ENCODE data around the gene RNF152. TPM values are rescaled to one million over a fixed set of nuclear protein-coding genes. Genes with fewer than 3 reads are reported as not detected.
"Not testable (repeated sequence)": the region's sequence is repeated elsewhere in the genome, so short reads cannot be mapped to it uniquely, and the experiment has no call there.

The RNF152 gene
- polyA plus RNA-seq, 1 donor from 2014 or later, result not detected

DNA sequence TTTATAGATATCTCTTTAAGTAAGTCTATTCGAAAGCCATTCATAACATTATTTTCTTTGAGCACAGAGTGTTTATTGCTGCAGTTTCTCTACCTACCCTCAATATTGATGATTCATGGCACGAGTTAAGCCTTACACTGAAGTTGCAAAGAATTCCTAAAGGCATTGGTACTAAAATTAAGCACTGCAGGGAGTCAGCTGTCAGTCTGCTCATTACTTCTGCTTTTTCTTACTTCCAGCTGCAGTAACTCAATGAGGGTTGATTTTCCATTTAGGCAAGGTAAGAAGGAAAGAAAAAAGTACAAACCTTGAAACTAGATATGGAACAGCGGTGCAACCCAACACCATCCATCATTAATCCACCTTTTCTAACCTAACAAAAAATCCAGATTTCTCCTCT is 65.2 kb downstream of the RNF152 start:
- Mint-ChIP-seq H3K36me3 (no peaks in the 10 kb centered on the region), H3K27me3 (no peaks in the 10 kb centered on the region), H3K4me3 (no peak overlapping the region), H3K27ac (no peak overlapping the region), H3K4me1 (peaks cover 0 to 2% (median 0%) of the 10 kb centered on the region in 3 donors), H3K9me3 (peaks cover 0 to 2% (median 1%) of the 10 kb centered on the region in 3 donors)

DNA sequence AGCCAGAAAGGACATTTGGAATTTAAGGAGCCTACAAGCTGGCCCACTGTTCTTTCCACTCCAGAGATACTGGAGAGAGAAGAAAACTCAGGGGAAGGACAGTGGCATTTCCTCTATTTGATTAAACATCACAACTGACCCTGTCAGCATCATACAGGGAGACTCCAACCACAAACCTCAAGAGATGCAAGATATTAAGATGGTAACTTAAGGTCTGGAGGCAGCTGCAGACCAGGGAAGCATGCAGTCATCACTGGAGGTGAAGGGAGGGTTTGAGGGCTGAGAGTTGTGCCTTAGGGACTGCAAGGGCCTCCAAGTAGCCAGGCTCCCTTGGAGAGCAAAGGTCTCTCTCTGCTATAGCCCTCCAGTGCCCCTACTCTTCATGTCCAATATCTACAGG is 67.4 kb downstream of the RNF152 start:
- Mint-ChIP-seq H3K27me3 (no peaks in the 10 kb centered on the region), H3K4me3 (no peak overlapping the region)

DNA sequence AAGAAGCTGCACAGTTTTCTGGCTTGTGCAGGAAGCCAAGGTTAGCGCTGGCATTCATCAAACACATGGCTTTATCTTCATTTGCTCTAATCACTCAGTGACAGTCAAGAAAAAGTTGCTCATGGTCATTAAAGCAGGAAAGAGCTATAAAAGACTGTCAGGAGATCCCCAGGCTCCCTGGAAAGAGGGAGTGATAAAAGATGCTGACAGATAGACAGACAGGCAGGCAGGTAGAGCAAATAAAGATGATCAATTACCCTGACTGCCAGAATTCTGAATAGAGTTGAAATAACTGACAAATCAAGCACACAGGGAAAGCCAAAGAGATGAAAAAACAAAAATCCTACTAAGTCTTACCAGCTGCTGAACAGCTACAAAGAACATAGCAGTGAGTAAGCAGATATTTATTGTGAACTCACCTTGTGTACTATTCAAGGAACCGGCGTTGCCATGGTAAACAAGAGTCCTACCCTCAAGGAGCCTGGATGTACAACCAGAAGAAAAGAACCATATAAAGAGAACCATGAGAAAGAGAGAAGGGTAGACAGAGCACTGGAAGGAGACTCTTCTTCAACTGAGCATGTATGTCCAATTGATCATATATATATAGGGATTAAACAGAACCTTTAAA is 68.0 kb downstream of the RNF152 start:
- no peaks in the 10 kb centered on the region for H3K27me3 Mint-ChIP-seq
- H3K27ac Mint-ChIP-seq, result no peak overlapping the region
- H3K4me1 Mint-ChIP-seq, result peaks cover 0 to 2% (median 0%) of the 10 kb centered on the region in 3 donors
- H3K9me3 Mint-ChIP-seq, result peaks cover 0 to 2% (median 1%) of the 10 kb centered on the region in 3 donors
- H3K4me3 Mint-ChIP-seq, result no peak overlapping the region
- no peaks in the 10 kb centered on the region for H3K36me3 Mint-ChIP-seq

More for the DNA sequence above, 67.4 kb downstream of the RNF152 start:
- peaks cover 0 to 2% (median 1%) of the 10 kb centered on the region in 3 donors for H3K9me3 Mint-ChIP-seq
- H3K4me1 Mint-ChIP-seq, result peaks cover 0 to 2% (median 0%) of the 10 kb centered on the region in 3 donors
- H3K36me3 Mint-ChIP-seq, result no peaks in the 10 kb centered on the region
- H3K27ac Mint-ChIP-seq, result no peak overlapping the region

DNA sequence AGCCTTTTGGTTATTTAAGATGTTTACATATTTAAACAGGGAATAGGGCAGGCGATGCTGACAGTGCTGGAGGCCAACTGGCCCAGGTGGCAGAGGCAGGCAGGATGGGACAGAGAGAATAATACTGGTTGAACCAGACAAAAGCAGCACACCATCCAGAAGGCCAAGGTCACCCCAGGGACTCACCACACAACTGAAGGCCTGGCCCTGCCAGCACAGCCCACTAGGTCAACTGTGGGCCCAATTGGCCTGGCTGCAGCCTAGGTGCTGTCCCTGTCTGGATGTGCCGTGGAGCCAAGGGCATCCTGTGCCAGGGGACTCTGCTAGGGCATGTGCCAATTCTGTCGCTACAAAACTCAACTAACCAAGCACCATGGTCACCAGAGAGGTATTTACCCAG is 69.2 kb downstream of the RNF152 start:
- Mint-ChIP-seq H3K9me3 (peaks cover 0 to 1% (median 0%) of the 10 kb centered on the region in 3 donors), H3K27me3 (no peaks in the 10 kb centered on the region), H3K36me3 (no peaks in the 10 kb centered on the region), H3K4me3 (no peak overlapping the region), H3K4me1 (no peaks in the 10 kb centered on the region), H3K27ac (no peak overlapping the region)

DNA sequence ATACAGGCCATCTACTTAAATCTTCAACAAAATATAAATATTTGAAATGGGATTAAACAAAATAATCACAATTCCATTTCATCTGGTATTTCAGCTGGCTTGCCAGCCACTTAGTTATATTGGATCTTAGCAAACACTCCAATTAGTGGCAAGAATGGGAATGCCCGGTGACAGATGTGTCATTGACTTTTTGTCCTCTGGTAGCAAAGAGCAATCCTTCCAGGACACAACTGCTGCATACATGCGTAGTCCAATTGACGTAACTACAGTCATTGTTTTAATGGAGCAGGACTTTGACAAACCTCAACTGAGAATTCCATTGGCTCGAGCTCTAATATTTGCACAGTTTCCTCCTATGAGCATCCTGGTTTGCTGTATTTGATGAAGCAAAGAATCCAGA is 69.9 kb downstream of the RNF152 start:
- H3K27ac Mint-ChIP-seq, result no peak overlapping the region
- H3K27me3 Mint-ChIP-seq, result no peaks in the 10 kb centered on the region
- no peaks in the 10 kb centered on the region for H3K36me3 Mint-ChIP-seq
- no peaks in the 10 kb centered on the region for H3K4me1 Mint-ChIP-seq
- peaks cover 0 to 1% (median 0%) of the 10 kb centered on the region in 3 donors for H3K9me3 Mint-ChIP-seq
- no peak overlapping the region for H3K4me3 Mint-ChIP-seq

DNA sequence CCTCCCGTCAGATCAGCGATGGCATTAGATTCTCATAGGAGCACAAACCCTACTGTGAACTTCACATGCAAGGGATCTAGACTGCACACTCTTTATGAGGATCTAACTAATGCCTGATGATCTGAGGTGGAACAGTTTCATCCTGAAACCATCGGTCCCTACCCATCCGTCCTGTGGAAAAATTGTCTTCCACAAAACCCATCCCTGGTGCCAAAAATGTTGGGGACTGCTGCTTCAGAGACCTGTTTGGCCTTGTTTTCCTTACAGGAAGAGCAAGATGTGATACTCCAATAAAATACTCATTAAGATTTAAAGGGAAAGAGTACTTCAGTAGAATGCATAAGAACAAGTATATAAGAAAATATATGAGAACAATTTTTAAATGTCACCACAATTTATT is 71.1 kb downstream of the RNF152 start:
- peaks cover 0 to 1% (median 0%) of the 10 kb centered on the region in 3 donors for H3K9me3 Mint-ChIP-seq
- H3K4me1 Mint-ChIP-seq, result no peaks in the 10 kb centered on the region
- no peak overlapping the region for H3K27ac Mint-ChIP-seq
- H3K27me3 Mint-ChIP-seq, result no peaks in the 10 kb centered on the region
- no peak overlapping the region for H3K4me3 Mint-ChIP-seq
- no peaks in the 10 kb centered on the region for H3K36me3 Mint-ChIP-seq

DNA sequence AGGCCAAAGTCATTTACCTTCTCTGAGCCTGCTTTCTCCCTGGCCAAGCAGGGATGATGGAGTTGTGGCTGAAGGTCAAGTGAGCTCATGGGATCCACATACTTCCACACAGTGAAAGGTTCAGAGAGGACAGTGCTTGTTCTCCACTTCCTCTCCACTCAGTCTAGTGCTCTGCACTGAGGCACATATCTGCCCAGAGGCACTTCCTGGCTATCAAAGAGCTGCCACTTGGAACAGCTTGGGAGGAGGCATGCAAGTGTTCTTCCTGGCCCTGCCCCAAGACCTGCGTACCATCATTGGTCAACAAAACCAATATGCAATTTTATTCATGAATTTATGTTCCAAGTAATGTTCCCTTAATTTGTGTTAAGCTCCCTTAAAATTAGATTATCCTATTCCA is 71.9 kb downstream of the RNF152 start:
- Mint-ChIP-seq H3K27me3 (no peaks in the 10 kb centered on the region), H3K4me1 (no peaks in the 10 kb centered on the region), H3K4me3 (no peak overlapping the region), H3K36me3 (no peaks in the 10 kb centered on the region), H3K27ac (no peak overlapping the region), H3K9me3 (peaks cover 0 to 1% (median 0%) of the 10 kb centered on the region in 3 donors)

DNA sequence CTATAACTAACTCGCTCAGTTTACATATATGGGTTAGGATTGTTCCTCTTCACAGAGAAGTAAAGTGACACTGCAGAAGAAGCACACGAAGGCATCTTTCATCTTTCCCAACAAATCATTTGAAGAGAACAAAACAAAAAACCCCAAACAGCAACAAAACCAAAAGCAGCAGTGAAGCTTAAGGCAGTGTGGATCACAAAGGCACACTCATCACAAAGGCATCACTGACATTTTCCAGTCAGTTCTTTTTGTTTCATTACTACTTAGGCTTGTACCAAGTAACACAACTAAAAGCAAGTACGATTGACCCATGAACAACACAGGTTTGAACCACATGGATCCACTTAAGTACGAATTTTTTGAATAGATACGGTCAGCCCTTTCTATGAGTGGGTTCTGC is 75.7 kb downstream of the RNF152 start:
- Mint-ChIP-seq H3K27me3 (no peaks in the 10 kb centered on the region), H3K36me3 (no peaks in the 10 kb centered on the region), H3K4me1 (no peaks in the 10 kb centered on the region), H3K9me3 (no peaks in the 10 kb centered on the region), H3K4me3 (no peak overlapping the region), H3K27ac (no peak overlapping the region)

DNA sequence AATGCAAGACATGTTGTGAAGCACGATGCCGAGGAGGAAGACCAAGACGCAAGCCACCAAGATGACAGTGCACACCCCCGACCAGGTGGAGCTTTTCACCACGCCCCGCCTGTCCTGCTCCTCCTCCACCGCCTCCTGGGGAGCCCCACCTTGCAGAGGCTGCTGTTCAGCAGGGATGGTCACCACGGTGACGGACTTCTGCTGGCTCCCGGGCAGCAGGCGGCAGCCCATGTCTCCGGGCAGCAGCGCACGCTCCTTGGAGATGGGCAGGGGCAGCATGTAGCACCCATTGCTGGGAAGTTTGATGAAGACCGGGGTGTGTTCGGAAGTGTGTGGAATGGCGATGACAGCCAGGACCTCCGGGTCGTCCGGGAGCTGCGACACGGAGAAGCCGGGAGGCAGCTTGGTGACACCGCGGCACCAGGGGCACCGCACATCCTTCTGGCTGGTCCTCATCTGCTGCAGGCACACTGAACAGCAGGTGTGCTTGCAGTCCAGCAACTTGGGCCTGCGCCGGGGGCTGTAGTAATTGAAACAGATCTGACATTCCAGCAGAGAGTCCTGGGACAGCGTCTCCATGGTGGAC is 76.8 kb downstream of the RNF152 start:
- H3K4me1 Mint-ChIP-seq, result no peaks in the 10 kb centered on the region
- no peaks in the 10 kb centered on the region for H3K36me3 Mint-ChIP-seq
- no peaks in the 10 kb centered on the region for H3K27me3 Mint-ChIP-seq
- peak overlapping the region in 1 of 4 donors; percentile 28 for H3K4me3 Mint-ChIP-seq
- H3K9me3 Mint-ChIP-seq, result no peaks in the 10 kb centered on the region
- H3K27ac Mint-ChIP-seq, result peak overlapping the region in 1 of 3 donors; percentile 12

DNA sequence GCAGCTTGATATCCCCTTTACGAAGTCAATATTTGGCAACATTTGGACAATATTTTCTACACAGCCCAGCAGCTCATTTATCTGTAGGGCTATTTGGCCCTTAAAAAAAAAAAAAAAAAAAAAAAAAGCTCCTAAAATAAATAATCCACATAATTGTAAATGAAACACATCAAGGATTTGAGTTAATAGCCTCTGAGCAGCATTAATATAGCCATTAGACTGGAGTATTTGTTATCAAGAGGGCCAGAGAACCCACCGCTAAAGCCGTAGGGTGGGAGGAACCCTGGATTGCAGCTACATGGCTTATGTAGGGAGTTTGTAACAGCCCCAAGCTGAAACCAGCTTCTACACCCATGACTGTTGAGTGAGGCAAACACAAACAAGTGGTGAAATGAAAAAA is 84.5 kb downstream of the RNF152 start:
- Mint-ChIP-seq H3K36me3 (no peaks in the 10 kb centered on the region), H3K4me1 (no peaks in the 10 kb centered on the region), H3K27ac (no peak overlapping the region), H3K4me3 (no peak overlapping the region), H3K27me3 (no peaks in the 10 kb centered on the region), H3K9me3 (no peaks in the 10 kb centered on the region)

DNA sequence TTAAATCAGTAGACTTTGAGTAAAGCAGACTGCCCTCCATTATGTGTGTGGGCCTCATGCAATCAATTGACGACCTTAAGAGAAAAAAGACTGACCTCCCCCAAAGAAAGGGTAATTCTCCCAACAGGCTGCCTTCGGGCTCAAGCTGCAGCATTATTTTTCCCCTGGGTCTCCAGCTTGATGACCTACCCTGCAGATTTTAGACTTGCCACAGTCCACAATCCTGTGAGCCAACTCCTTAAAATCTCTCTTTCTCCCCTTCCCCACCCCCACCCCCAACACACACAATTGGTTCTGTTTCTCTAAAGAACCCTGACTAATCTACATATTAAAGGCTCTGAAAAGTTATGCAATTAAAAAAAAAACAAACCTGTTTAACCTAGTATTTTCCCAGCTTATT is 89.4 kb downstream of the RNF152 start:
- H3K27me3 Mint-ChIP-seq, result no peaks in the 10 kb centered on the region
- no peak overlapping the region for H3K4me3 Mint-ChIP-seq
- H3K36me3 Mint-ChIP-seq, result no peaks in the 10 kb centered on the region
- no peak overlapping the region for H3K27ac Mint-ChIP-seq
- no peaks in the 10 kb centered on the region for H3K4me1 Mint-ChIP-seq
- peaks cover 0 to 2% (median 0%) of the 10 kb centered on the region in 3 donors for H3K9me3 Mint-ChIP-seq

DNA sequence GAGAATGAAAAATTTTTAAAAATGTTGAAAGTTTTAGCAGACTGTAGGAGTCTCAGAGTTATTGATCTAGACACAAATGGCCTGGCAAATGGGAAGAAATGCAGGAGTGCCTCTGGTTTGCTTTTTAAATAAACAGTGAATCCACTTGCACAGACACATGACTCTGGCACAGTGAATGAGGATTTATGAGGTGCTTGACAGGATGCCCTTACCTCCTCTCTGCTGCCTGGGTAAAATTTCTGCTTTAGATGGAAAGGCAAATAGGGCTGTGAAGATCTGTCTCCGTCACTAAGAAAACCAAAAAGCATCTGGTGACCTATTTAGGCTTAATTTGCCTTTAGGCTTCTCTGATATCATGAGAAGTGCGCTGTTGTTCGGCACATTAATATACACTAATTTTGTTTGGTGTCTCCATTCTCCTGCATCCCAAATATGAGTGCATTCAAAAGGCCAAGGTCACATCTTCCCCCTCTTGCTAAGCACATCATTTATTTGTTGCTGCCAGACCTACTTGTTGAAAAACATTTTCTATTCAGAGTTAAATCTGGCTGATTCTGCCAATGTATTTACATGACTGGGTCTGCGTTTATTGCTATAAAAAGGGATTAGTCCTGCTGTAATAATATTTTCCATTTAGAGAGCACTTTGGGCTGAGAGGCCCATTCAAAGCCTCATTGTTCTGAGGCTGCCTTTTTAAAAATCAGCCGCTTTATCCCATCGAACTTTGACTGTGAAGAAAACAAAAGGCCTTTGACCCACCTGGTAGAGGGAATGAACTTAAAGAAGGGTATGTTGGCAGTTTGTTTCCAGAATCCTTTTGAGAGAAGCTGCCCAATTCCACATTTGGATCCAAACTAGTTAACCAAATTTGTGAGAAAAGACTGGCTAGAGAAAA is 94.9 kb downstream of the RNF152 start:
- no peak overlapping the region for H3K27ac Mint-ChIP-seq
- peaks cover 0 to 4% (median 0%) of the 10 kb centered on the region in 3 donors for H3K9me3 Mint-ChIP-seq
- H3K4me1 Mint-ChIP-seq, result no peaks in the 10 kb centered on the region
- H3K27me3 Mint-ChIP-seq, result peaks cover 3% of the 10 kb centered on the region
- no peaks in the 10 kb centered on the region for H3K36me3 Mint-ChIP-seq
- no peak overlapping the region for H3K4me3 Mint-ChIP-seq

DNA sequence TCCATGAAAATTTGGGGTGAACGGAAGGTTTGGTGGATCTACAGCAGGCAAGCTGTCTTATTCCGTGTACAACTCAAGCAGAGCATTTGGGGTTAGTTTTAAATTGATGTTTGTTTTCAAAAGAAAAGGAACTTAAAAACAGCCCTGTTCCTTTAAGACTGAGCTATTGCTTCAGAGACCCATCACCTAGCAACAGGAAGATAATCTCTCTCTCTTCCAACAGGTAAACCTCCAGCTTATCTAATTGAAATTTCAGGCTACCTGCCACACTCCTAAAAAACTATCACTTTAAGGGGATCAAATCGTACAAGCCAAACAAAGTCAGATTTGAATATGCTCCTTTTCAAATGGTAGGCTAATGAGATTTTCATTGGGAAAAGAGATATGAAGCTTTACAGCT is 101.8 kb downstream of the RNF152 start:
- Mint-ChIP-seq H3K4me3 (no peak overlapping the region), H3K36me3 (peaks cover 1% of the 10 kb centered on the region), H3K4me1 (no peaks in the 10 kb centered on the region), H3K27me3 (peaks cover 2% of the 10 kb centered on the region), H3K9me3 (peaks cover 2 to 14% (median 8%) of the 10 kb centered on the region in 3 donors), H3K27ac (no peak overlapping the region)

DNA sequence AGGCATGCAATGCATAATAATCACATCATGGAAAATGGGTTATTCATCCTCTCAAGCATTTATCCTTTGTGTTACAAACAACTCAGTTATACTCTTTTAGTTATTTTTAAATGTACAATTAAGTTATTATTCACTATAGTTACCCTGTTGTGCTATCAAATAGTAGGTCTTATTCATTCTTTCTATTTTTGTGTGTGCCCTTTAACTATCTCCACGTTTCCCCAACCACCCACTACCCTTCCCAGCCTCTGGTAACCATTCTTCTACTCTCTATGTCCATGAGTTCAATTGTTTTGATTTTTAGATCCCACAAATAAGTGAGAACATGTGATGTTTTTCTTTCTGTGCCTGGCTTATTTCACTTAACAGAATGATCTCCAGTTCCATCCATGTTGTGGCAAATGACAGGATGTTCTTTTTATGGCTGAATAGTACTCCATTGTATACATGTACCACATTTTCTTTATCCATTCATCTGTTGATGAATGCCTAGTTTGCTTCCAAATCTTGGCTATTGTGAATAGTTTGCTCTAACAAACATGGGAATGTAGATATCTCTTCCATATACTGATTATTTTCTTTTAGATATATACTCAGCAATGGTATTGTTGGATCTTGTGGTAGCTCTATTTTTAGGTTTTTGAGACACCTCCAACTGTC is 105.7 kb downstream of the RNF152 start:
- H3K9me3 Mint-ChIP-seq, result peaks cover 2 to 14% (median 8%) of the 10 kb centered on the region in 3 donors
- H3K27ac Mint-ChIP-seq, H3K4me3 Mint-ChIP-seq, H3K36me3 Mint-ChIP-seq, H3K4me1 Mint-ChIP-seq, H3K27me3 Mint-ChIP-seq: not testable (repeated sequence)

DNA sequence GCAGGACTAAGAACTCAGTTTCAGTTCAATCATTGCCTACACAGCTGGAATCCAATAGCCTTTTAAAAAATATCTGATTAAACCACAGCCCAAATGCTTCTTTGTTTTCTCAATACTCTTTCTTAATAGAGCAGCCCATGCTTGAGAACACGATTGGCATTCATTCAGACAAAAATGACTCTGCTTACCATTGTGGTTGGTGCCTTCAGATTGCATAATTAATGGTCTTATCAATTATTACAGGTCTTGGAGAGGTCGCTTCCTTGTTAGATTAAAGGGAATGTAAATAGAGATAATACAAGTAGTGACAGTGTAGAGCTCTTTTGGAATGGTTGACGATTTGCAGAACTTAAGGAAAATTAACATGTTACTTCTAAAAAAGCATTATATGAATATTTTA is 107.2 kb downstream of the RNF152 start:
- H3K27ac Mint-ChIP-seq, result no peak overlapping the region
- no peak overlapping the region for H3K4me3 Mint-ChIP-seq
- no peaks in the 10 kb centered on the region for H3K4me1 Mint-ChIP-seq
- H3K27me3 Mint-ChIP-seq, result no peaks in the 10 kb centered on the region
- peaks cover 1% of the 10 kb centered on the region for H3K36me3 Mint-ChIP-seq
- H3K9me3 Mint-ChIP-seq, result peaks cover 0 to 11% (median 8%) of the 10 kb centered on the region in 3 donors

Data from IgD-negative memory B cell (primary cell).